Gastrocnemius medialis (tissue), 4 donors: ENCODE measurements around the gene CCR1. TPM values are rescaled to one million over a fixed set of nuclear protein-coding genes. Genes with fewer than 3 reads are reported as not detected.

Experiments used
- ATAC-seq, 2 donors: fragments of 150-250 bp; one replicate each; pipeline ENCODE4 v1.9.1; 2016
- DNase-seq, 2 donors: peaks; one replicate each; pipeline ENCODE4 v3.0.0-alpha.2; 2019
- H3K27ac ChIP-seq, 4 donors: fragments of 200-600 bp; sonication (generic); 1 replicate in 1 of 4; 2 replicates in 3 of 4; pipeline ENCODE4 v1.5.1; 2016 to 2018; ENCODE audit warnings: mild to moderate bottlenecking in 2 of 4, moderate library complexity in 1 of 4
- H3K27me3 ChIP-seq, 3 donors: fragments of 200-600 bp; sonication (generic) in 2 of 3; 1 replicate in 1 of 3; 2 replicates in 2 of 3; pipeline versions ENCODE4 v1.5.1 to v1.6.0; 2016 to 2019; ENCODE audit warnings: mild to moderate bottlenecking in 1 of 3, moderate library complexity in 1 of 3
- H3K36me3 ChIP-seq, 2 donors: fragments of 200-600 bp; sonication (generic) in 1 of 2; one replicate each; pipeline ENCODE4 v1.5.1; 2017 to 2018
- H3K4me1 ChIP-seq, 2 donors: fragments of 200-600 bp; sonication (generic) in 1 of 2; one replicate each; pipeline ENCODE4 v1.5.1; 2016 to 2017; ENCODE audit warnings: mild to moderate bottlenecking in 2 of 2
- H3K4me3 ChIP-seq, 4 donors: fragments of 200-600 bp; sonication (generic) in 3 of 4; 1 replicate in 1 of 4; 2 replicates in 3 of 4; pipeline ENCODE4 v1.5.1; 2016 to 2019; ENCODE audit warnings: mild to moderate bottlenecking in 2 of 4
- H3K9me3 ChIP-seq, 3 donors: fragments of 200-600 bp; sonication (generic) in 2 of 3; 1 replicate in 1 of 3; 2 replicates in 2 of 3; pipeline ENCODE4 v1.5.1; 2016 to 2019
- POLR2A ChIP-seq, 2 donors: fragments of 450-650 bp; IDR thresholded peaks; one replicate each; pipeline ENCODE4 v1.6.1; 2017; ENCODE audit warnings: antibody characterized with exemption in 2 of 2, mild to moderate bottlenecking in 2 of 2, moderate library complexity in 2 of 2
- in situ Hi-C, 4 donors: fragments of 200-750 bp; cut with MboI; loops; one replicate each; pipeline versions ENCODE4 v1.15.0 to v1.8.0; 2017; ENCODE audit warnings: low sequenced_read_pairs in 4 of 4
- intact Hi-C: fragments of 100-400 bp; cut with DNase I; formaldehyde crosslinking; loops from one replicate; pipeline ENCODE4 v1.15.1; 2023; ENCODE audit warnings: low total_unique reads
- total RNA-seq, 4 donors: library from RNA; depleted of rRNA; stranded (reverse); fragments of >200 nt; gene quantifications; one replicate each; pipeline versions ENCODE4 v1.1.0 to v1.2.3, GENCODE V29; 2016
- TF ChIP-seq, protein P1 (sequence below), 5 experiments: fragments of 450-650 bp in 3 of 5; fragments of 200-600 bp in 2 of 5; sonication (generic) in 2 of 5; IDR thresholded peaks in 4 of 5; conservative IDR thresholded peaks in 1 of 5; 1 replicate in 4 of 5; 2 replicates in 1 of 5; pipeline ENCODE4 v1.5.1; 2016 to 2019; ENCODE audit warnings: antibody characterized with exemption in 5 of 5, mild to moderate bottlenecking in 3 of 5, moderate library complexity in 3 of 5

Gene CCR1
- total RNA-seq, 4 donors from 2014 or later = 0.53 to 2.3 (median 1.9) TPM

DNA sequence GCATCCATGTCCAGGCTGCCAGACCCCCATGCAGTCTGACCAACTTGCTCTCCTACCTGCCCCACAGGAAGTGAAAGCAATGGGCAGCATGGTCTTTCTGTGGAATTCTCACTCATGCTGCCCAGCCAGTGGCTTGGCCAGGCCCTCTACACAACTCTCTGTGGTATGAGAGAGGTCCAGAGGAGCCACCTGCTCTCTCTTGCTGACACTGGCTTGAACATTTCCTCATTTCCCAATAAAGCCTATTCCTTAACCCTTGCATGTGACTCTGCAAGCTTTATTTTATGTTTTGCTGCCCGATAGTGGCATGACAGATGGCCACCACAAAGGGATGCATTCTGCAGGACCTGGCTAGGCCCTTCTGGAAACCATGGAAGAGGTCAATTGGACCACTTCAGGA lies 53.8 kb downstream of the CCR1 start:
- Histone ChIP-seq H3K27ac (no peak overlapping the region), H3K4me3 (no peak overlapping the region), H3K27me3 (no peaks in the 10 kb centered on the region), H3K4me1 (no peaks in the 10 kb centered on the region), H3K36me3 (no peaks in the 10 kb centered on the region), H3K9me3 (no peaks in the 10 kb centered on the region)
- ATAC-seq (no peak), DNase-seq (no peak)
- intact Hi-C loops = no loop called here
- in situ Hi-C loops = no loop called here
- TF ChIP-seq, protein P1, sequence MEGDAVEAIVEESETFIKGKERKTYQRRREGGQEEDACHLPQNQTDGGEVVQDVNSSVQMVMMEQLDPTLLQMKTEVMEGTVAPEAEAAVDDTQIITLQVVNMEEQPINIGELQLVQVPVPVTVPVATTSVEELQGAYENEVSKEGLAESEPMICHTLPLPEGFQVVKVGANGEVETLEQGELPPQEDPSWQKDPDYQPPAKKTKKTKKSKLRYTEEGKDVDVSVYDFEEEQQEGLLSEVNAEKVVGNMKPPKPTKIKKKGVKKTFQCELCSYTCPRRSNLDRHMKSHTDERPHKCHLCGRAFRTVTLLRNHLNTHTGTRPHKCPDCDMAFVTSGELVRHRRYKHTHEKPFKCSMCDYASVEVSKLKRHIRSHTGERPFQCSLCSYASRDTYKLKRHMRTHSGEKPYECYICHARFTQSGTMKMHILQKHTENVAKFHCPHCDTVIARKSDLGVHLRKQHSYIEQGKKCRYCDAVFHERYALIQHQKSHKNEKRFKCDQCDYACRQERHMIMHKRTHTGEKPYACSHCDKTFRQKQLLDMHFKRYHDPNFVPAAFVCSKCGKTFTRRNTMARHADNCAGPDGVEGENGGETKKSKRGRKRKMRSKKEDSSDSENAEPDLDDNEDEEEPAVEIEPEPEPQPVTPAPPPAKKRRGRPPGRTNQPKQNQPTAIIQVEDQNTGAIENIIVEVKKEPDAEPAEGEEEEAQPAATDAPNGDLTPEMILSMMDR (IDR thresholded peaks at IDR 0.05 in 4 of 5, conservative IDR thresholded peaks at IDR 0.05 in 1 of 5) = no peak
- no peak for TF ChIP-seq POLR2A (IDR thresholded peaks at IDR 0.05)

Other genes starting within 250 kb of the CCR1 start
- 10 to 100 TPM; 47.4 to 99.8 (median 84.2) TPM for gene FYCO1, start 212.5 kb downstream of the CCR1 start, total RNA-seq
- gene XCR1, start 180.8 kb downstream of the CCR1 start, total RNA-seq = under 1 TPM in 1 of 4 donors, not detected in 3; 0.04 TPM
- not detected for gene CCR3, start 34.1 kb upstream of the CCR1 start, total RNA-seq
- gene CCR2, start 145.8 kb upstream of the CCR1 start, total RNA-seq = 1 to 10 TPM in 1 of 4 donors, under 1 TPM in 3; 0.15 to 1.4 (median 0.80) TPM
- under 1 TPM in 3 of 4 donors, not detected in 1; 0.07 to 0.20 (median 0.10) TPM for gene CCR5, start 162.6 kb upstream of the CCR1 start, total RNA-seq
- 1 to 10 TPM in 2 of 4 donors, under 1 TPM in 2; 0.29 to 2.5 (median 1.7) TPM for gene CCRL2, start 198.9 kb upstream of the CCR1 start, total RNA-seq